ENCODE measurements around the gene TMEM135. TPM values are rescaled to one million over a fixed set of nuclear protein-coding genes. Genes with fewer than 3 reads are reported as not detected.
A peak's percentile ranks its signal among the peaks of the same experiment; 100 is the strongest.

Gene TMEM135
- total RNA-seq, 2 donors from 2014 or later, result 25.9 to 26.9 TPM

GRCh38 chr11:87235366-87235765, 197.6 kb downstream of the TMEM135 start:
- H3K36me3 ChIP-seq, result no peaks in the 10 kb centered on the region
- H3K4me1 ChIP-seq (ENCODE audit: control insufficient read depth in 1 of 2, low read depth in 2 of 2), result peaks cover 26 to 43% of the 10 kb centered on the region in 2 donors
- ATAC-seq (ENCODE audit: insufficient number of reproducible peaks, low FRiP score, low read depth), result no peak
- H3K27ac ChIP-seq, result peak overlapping the region in 1 of 2 donors; percentile 20
- TF ChIP-seq, protein P1, sequence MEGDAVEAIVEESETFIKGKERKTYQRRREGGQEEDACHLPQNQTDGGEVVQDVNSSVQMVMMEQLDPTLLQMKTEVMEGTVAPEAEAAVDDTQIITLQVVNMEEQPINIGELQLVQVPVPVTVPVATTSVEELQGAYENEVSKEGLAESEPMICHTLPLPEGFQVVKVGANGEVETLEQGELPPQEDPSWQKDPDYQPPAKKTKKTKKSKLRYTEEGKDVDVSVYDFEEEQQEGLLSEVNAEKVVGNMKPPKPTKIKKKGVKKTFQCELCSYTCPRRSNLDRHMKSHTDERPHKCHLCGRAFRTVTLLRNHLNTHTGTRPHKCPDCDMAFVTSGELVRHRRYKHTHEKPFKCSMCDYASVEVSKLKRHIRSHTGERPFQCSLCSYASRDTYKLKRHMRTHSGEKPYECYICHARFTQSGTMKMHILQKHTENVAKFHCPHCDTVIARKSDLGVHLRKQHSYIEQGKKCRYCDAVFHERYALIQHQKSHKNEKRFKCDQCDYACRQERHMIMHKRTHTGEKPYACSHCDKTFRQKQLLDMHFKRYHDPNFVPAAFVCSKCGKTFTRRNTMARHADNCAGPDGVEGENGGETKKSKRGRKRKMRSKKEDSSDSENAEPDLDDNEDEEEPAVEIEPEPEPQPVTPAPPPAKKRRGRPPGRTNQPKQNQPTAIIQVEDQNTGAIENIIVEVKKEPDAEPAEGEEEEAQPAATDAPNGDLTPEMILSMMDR (IDR thresholded peaks at IDR 0.05), result no peak
- no peak for DNase-seq (ENCODE audit: low spot score)
- H3K27me3 ChIP-seq (replicated peaks; ENCODE audit: insufficient read depth), result no peaks in the 10 kb centered on the region
- no peak overlapping the region for H3K4me3 ChIP-seq
- H3K9me3 ChIP-seq, result peaks cover 6% of the 10 kb centered on the region

DNA sequence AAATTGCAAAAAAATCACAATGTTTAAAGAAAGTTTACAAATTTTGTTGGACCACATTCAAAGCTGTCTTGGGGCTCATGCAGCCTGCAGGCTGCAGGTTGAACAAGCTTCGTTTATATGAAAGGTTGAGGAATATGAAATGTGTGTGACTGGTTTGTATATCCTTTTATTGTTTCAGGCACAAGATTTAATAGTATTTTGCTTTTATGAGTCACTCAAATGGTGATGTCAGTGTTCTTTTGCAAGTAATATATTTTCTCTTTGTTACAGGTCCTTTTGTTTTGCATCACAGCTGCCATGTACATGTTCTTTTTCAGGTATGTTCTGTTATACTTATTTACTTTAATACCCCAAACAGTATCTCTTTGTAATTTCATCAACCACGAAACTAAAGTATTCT, 198.6 kb downstream of the TMEM135 start:
- Histone ChIP-seq H3K9me3 (peaks cover 6% of the 10 kb centered on the region), H3K4me3 (no peak overlapping the region), H3K27me3 (replicated peaks; ENCODE audit: insufficient read depth) (no peaks in the 10 kb centered on the region), H3K4me1 (ENCODE audit: control insufficient read depth in 1 of 2, low read depth in 2 of 2) (peaks cover 26 to 47% of the 10 kb centered on the region in 2 donors), H3K36me3 (no peaks in the 10 kb centered on the region), H3K27ac (peak overlapping the region in 1 of 2 donors; percentile 38)
- DNase-seq (ENCODE audit: low spot score) (no peak), ATAC-seq (ENCODE audit: insufficient number of reproducible peaks, low FRiP score, low read depth) (no peak)
- TF ChIP-seq, protein P1 (IDR thresholded peaks at IDR 0.05), result no peak

DNA sequence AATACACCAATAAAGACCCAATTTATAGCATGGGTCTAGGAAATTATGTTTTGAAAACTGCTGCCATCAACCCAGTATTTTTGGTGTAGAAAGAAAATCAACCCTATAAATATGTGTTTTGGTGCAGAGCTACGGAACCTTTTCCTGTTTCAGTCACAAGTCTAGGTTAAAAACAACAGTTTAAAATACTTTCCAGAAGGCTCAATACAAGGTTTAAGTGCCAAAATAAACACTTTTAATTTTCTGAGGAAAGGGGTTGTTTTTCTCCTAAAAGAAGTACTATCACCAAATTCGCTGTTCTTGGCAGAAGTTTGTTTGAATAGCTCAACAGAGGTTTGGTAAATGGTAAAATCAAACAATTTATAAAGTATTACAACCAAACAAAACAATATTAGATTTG, 201.3 kb downstream of the TMEM135 start:
- Histone ChIP-seq H3K36me3 (no peaks in the 10 kb centered on the region), H3K27ac (peak overlapping the region; percentile 56 to 69), H3K27me3 (replicated peaks; ENCODE audit: insufficient read depth) (no peaks in the 10 kb centered on the region), H3K4me1 (ENCODE audit: control insufficient read depth in 1 of 2, low read depth in 2 of 2) (peaks cover 26 to 47% of the 10 kb centered on the region in 2 donors), H3K9me3 (no peaks in the 10 kb centered on the region), H3K4me3 (peak overlapping the region; percentile 33)
- DNase-seq (ENCODE audit: low spot score) (no peak), ATAC-seq (ENCODE audit: insufficient number of reproducible peaks, low FRiP score, low read depth) (no peak)
- TF ChIP-seq, protein P1 (IDR thresholded peaks at IDR 0.05), result no peak

DNA sequence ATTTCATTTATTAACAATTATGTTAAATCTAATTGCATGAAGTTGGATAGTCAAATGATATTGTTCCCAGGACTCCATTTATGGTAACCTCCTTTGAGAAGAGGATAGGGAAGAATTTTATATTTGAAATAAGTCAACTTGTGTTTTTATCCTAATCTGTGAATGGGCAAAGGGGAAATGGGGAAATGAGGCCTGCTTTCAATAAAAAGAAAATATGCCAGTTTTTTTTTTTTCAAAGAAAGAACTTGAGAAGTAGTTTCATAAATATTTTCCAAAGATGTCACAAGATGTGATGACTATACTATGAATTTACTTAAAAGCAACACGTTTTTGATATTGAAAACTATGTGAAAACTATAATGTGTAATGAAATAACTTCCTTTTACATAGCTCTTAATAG, 201.8 kb downstream of the TMEM135 start:
- Histone ChIP-seq H3K9me3 (no peaks in the 10 kb centered on the region), H3K27ac (peak overlapping the region; percentile 56 to 69), H3K4me1 (ENCODE audit: control insufficient read depth in 1 of 2, low read depth in 2 of 2) (peaks cover 26 to 47% of the 10 kb centered on the region in 2 donors), H3K4me3 (no peak overlapping the region), H3K27me3 (replicated peaks; ENCODE audit: insufficient read depth) (no peaks in the 10 kb centered on the region), H3K36me3 (no peaks in the 10 kb centered on the region)
- DNase-seq (ENCODE audit: low spot score) (no peak), ATAC-seq (ENCODE audit: insufficient number of reproducible peaks, low FRiP score, low read depth) (no peak)
- TF ChIP-seq, protein P1 (IDR thresholded peaks at IDR 0.05), result no peak

- no peak for ATAC-seq (ENCODE audit: insufficient number of reproducible peaks, low FRiP score, low read depth)
- no peak for DNase-seq (ENCODE audit: low spot score)
- Histone ChIP-seq H3K27me3 (replicated peaks; ENCODE audit: insufficient read depth) (no peaks in the 10 kb centered on the region), H3K4me3 (no peak overlapping the region), H3K9me3 (no peaks in the 10 kb centered on the region), H3K36me3 (no peaks in the 10 kb centered on the region), H3K27ac (no peak overlapping the region), H3K4me1 (ENCODE audit: control insufficient read depth in 1 of 2, low read depth in 2 of 2) (peaks cover 0 to 15% of the 10 kb centered on the region in 2 donors)
- TF ChIP-seq, protein P1 (IDR thresholded peaks at IDR 0.05), result no peak
Measured at GRCh38 chr11:87251560-87251959, 213.8 kb downstream of the TMEM135 start.
